Measurements from ENCODE around the gene MTERF1.

The MTERF1 gene

DNA sequence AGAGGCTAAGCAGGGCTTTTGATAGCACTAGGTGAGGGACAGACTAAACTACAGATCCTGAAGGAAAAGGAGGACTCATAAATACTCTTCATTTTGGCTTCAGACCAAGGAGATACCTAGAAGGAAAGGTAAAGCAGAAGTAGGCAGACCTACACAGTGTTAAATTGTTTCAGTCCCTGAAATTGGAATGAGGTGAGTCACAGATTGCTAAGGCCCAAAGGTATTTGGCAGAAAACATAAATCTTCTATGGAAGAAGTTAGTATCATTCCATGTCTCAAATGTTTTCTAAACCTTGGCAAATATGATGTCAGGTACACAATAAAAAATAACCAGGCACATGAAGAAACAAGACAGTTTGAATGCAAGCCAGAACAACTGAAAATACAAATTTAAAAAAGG, 30.0 kb downstream of the MTERF1 start:
- Histone ChIP-seq H3K4me3 (ENCODE audit: insufficient read depth in 1 of 2, low read depth in 1 of 2, low read length in 2 of 2) (no peak overlapping the region), H3K18ac (ENCODE audit: low read depth in 1 of 2, low read length in 2 of 2) (no peak overlapping the region), H3K27ac (ENCODE audit: low read length, poor library complexity, severe bottlenecking) (no peak overlapping the region), H2BK120ac (ENCODE audit: low read depth, low read length) (no peak overlapping the region), H3K14ac (ENCODE audit: low read length in 2 of 2) (no peak overlapping the region), H2AFZ (ENCODE audit: low read depth, low read length) (no peak overlapping the region), H4K91ac (ENCODE audit: low read length) (no peak overlapping the region), H3K36me3 (ENCODE audit: control insufficient read depth in 1 of 2, insufficient read depth in 2 of 2, low read depth in 1 of 2, low read length in 2 of 2) (peaks cover 0 to 3% of the 10 kb centered on the region in 2 experiments), H2AK5ac (ENCODE audit: low read length, severe bottlenecking) (no peak overlapping the region), H4K8ac (ENCODE audit: low read length) (no peak overlapping the region), H3K27me3 (ENCODE audit: control insufficient read depth in 1 of 2, insufficient read depth in 1 of 2, low read length in 2 of 2) (no peaks in the 10 kb centered on the region), H3K9ac (ENCODE audit: low read length) (no peak overlapping the region), H3K23ac (ENCODE audit: low read length in 2 of 2) (no peak overlapping the region), H2BK12ac (ENCODE audit: low read length in 2 of 2) (no peak overlapping the region), H2BK15ac (ENCODE audit: low read depth, poor library complexity, severe bottlenecking) (no peak overlapping the region), H3K4me2 (ENCODE audit: low read length, poor library complexity, severe bottlenecking) (no peak overlapping the region), H3K79me1 (replicated peaks; ENCODE audit: low read length, poor library complexity, severe bottlenecking) (peaks cover 13% of the 10 kb centered on the region), H3K9me3 (ENCODE audit: control insufficient read depth, low read length) (peaks cover 7% of the 10 kb centered on the region), H3K4ac (ENCODE audit: low read depth in 1 of 2, low read length in 2 of 2) (no peak overlapping the region), H3K4me1 (ENCODE audit: control insufficient read depth, insufficient read depth, low read depth, low read length) (no peaks in the 10 kb centered on the region), H2BK5ac (ENCODE audit: low read depth, low read length, poor library complexity, severe bottlenecking) (no peak overlapping the region)
- DNase-seq = no peak

DNA sequence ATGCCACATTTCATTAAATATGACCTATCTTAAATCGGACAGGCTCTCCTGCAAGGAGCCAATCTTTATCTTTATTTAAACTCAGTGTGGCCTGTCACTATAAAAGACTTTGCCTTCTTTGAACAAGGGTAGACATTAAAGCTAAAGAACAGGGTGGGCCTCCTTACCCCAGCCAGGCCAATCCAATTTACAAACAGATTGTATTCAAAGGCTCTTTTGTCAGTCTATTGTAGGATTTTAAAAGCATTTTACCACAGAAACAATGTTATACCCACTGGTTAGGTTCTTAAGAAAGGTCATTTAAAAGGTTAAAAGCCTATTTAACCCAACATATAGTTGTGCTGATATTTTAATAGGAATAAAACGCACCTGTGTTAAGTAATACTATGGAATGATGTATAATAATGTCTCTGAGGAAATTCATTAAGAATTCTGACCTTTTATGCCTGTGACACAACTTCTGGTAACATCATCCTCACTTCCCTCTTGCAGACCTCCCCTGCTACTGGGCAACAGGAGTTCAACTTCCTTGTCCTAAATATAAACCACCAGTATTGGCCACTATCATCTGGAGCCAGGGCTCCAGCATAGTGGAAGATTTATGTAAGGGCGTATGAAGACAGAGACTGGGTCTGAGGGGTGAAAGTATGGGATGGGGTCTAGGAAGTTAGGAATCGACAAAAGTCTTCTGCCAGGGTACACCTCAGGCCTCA, 32.5 kb downstream of the MTERF1 start:
- H3K23ac ChIP-seq (ENCODE audit: low read length in 2 of 2) = no peak overlapping the region
- no peak overlapping the region for H4K91ac ChIP-seq (ENCODE audit: low read length)
- H2BK15ac ChIP-seq (ENCODE audit: low read depth, poor library complexity, severe bottlenecking) = no peak overlapping the region
- H3K27ac ChIP-seq (ENCODE audit: low read length, poor library complexity, severe bottlenecking) = no peak overlapping the region
- H3K79me1 ChIP-seq (replicated peaks; ENCODE audit: low read length, poor library complexity, severe bottlenecking) = peaks cover 13% of the 10 kb centered on the region
- peaks cover 0 to 3% of the 10 kb centered on the region in 2 experiments for H3K36me3 ChIP-seq (ENCODE audit: control insufficient read depth in 1 of 2, insufficient read depth in 2 of 2, low read depth in 1 of 2, low read length in 2 of 2)
- no peak overlapping the region for H3K4me2 ChIP-seq (ENCODE audit: low read length, poor library complexity, severe bottlenecking)
- H3K9ac ChIP-seq (ENCODE audit: low read length) = no peak overlapping the region
- no peaks in the 10 kb centered on the region for H3K4me1 ChIP-seq (ENCODE audit: control insufficient read depth, insufficient read depth, low read depth, low read length)
- no peak overlapping the region for H3K4me3 ChIP-seq (ENCODE audit: insufficient read depth in 1 of 2, low read depth in 1 of 2, low read length in 2 of 2)
- H2BK12ac ChIP-seq (ENCODE audit: low read length in 2 of 2) = no peak overlapping the region
- H2BK120ac ChIP-seq (ENCODE audit: low read depth, low read length) = no peak overlapping the region
- no peak overlapping the region for H2AK5ac ChIP-seq (ENCODE audit: low read length, severe bottlenecking)
- no peak for DNase-seq
- 90% methylated on average over 3 of the region's 4 CpGs for WGBS
- no peak overlapping the region for H3K14ac ChIP-seq (ENCODE audit: low read length in 2 of 2)
- no peak overlapping the region for H2BK5ac ChIP-seq (ENCODE audit: low read depth, low read length, poor library complexity, severe bottlenecking)
- no peaks in the 10 kb centered on the region for H3K27me3 ChIP-seq (ENCODE audit: control insufficient read depth in 1 of 2, insufficient read depth in 1 of 2, low read length in 2 of 2)
- no peaks in the 10 kb centered on the region for H3K9me3 ChIP-seq (ENCODE audit: control insufficient read depth, low read length)
- H2AFZ ChIP-seq (ENCODE audit: low read depth, low read length) = no peak overlapping the region
- H3K4ac ChIP-seq (ENCODE audit: low read depth in 1 of 2, low read length in 2 of 2) = no peak overlapping the region
- no peak overlapping the region for H3K18ac ChIP-seq (ENCODE audit: low read depth in 1 of 2, low read length in 2 of 2)
- H4K8ac ChIP-seq (ENCODE audit: low read length) = no peak overlapping the region

DNA sequence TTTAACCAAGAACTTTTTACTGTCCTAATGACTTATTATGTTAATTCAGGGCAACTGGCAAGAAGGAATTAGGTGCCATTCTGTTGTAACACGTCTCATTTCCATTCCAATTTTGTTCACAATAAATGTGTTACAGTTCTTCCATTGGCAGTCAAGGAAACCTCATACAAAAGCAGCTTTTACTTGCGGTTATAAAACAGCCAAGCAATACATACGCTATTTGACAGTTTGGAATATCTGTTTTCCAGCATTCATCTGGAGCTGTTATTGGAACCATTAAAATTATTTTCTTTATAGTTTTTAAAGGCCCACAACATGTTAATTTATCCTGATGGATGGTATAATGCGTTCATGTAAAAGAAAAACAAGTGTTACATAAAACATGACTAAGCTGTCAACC, 33.3 kb downstream of the MTERF1 start:
- Histone ChIP-seq H2BK15ac (ENCODE audit: low read depth, poor library complexity, severe bottlenecking) (no peak overlapping the region), H3K4me2 (ENCODE audit: low read length, poor library complexity, severe bottlenecking) (no peak overlapping the region), H3K27me3 (ENCODE audit: control insufficient read depth in 1 of 2, insufficient read depth in 1 of 2, low read length in 2 of 2) (no peaks in the 10 kb centered on the region), H3K14ac (ENCODE audit: low read length in 2 of 2) (no peak overlapping the region), H3K4me1 (ENCODE audit: control insufficient read depth, insufficient read depth, low read depth, low read length) (no peaks in the 10 kb centered on the region), H2AK5ac (ENCODE audit: low read length, severe bottlenecking) (no peak overlapping the region), H4K91ac (ENCODE audit: low read length) (no peak overlapping the region), H3K36me3 (ENCODE audit: control insufficient read depth in 1 of 2, insufficient read depth in 2 of 2, low read depth in 1 of 2, low read length in 2 of 2) (peaks cover 0 to 3% of the 10 kb centered on the region in 2 experiments), H3K9ac (ENCODE audit: low read length) (no peak overlapping the region), H3K23ac (ENCODE audit: low read length in 2 of 2) (no peak overlapping the region), H3K4me3 (ENCODE audit: insufficient read depth in 1 of 2, low read depth in 1 of 2, low read length in 2 of 2) (no peak overlapping the region), H4K8ac (ENCODE audit: low read length) (no peak overlapping the region), H3K4ac (ENCODE audit: low read depth in 1 of 2, low read length in 2 of 2) (no peak overlapping the region), H3K18ac (ENCODE audit: low read depth in 1 of 2, low read length in 2 of 2) (no peak overlapping the region), H2BK120ac (ENCODE audit: low read depth, low read length) (no peak overlapping the region), H3K27ac (ENCODE audit: low read length, poor library complexity, severe bottlenecking) (no peak overlapping the region), H2BK5ac (ENCODE audit: low read depth, low read length, poor library complexity, severe bottlenecking) (no peak overlapping the region), H3K9me3 (ENCODE audit: control insufficient read depth, low read length) (no peaks in the 10 kb centered on the region), H2BK12ac (ENCODE audit: low read length in 2 of 2) (no peak overlapping the region), H2AFZ (ENCODE audit: low read depth, low read length) (no peak overlapping the region), H3K79me1 (replicated peaks; ENCODE audit: low read length, poor library complexity, severe bottlenecking) (peaks cover 8% of the 10 kb centered on the region)
- 93% methylated on average over 4 of the region's 4 CpGs for WGBS
- DNase-seq = no peak

DNA sequence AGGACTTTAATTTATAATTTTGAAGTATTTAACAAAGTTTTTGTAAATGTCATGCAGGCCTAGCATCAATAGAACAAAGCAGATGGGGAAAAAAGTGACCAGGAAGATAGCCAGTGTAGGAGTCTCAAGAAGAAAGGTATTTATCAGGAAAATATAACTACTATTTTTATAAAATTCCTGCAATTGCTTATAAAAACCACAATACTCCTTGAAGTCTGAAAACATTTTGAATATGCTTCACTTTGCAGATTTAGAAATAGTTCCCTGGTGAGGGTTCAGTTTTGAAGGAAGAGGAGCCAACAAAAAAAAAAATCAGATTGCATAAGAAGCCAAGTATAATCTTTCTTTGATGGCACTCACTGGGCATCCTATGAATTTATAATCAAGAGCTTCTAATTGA, 34.1 kb downstream of the MTERF1 start:
- Histone ChIP-seq H3K9me3 (ENCODE audit: control insufficient read depth, low read length) (peaks cover 1% of the 10 kb centered on the region), H3K4ac (ENCODE audit: low read depth in 1 of 2, low read length in 2 of 2) (no peak overlapping the region), H3K18ac (ENCODE audit: low read depth in 1 of 2, low read length in 2 of 2) (no peak overlapping the region), H3K9ac (ENCODE audit: low read length) (no peak overlapping the region), H3K27ac (ENCODE audit: low read length, poor library complexity, severe bottlenecking) (no peak overlapping the region), H2BK5ac (ENCODE audit: low read depth, low read length, poor library complexity, severe bottlenecking) (no peak overlapping the region), H3K4me3 (ENCODE audit: insufficient read depth in 1 of 2, low read depth in 1 of 2, low read length in 2 of 2) (no peak overlapping the region), H2BK120ac (ENCODE audit: low read depth, low read length) (no peak overlapping the region), H2BK12ac (ENCODE audit: low read length in 2 of 2) (no peak overlapping the region), H2AFZ (ENCODE audit: low read depth, low read length) (no peak overlapping the region), H3K27me3 (ENCODE audit: control insufficient read depth in 1 of 2, insufficient read depth in 1 of 2, low read length in 2 of 2) (no peaks in the 10 kb centered on the region), H3K23ac (ENCODE audit: low read length in 2 of 2) (no peak overlapping the region), H4K8ac (ENCODE audit: low read length) (no peak overlapping the region), H3K14ac (ENCODE audit: low read length in 2 of 2) (no peak overlapping the region), H2AK5ac (ENCODE audit: low read length, severe bottlenecking) (no peak overlapping the region), H2BK15ac (ENCODE audit: low read depth, poor library complexity, severe bottlenecking) (no peak overlapping the region), H3K79me1 (replicated peaks; ENCODE audit: low read length, poor library complexity, severe bottlenecking) (peaks cover under 1% of the 10 kb centered on the region), H4K91ac (ENCODE audit: low read length) (no peak overlapping the region), H3K4me2 (ENCODE audit: low read length, poor library complexity, severe bottlenecking) (no peak overlapping the region), H3K4me1 (ENCODE audit: control insufficient read depth, insufficient read depth, low read depth, low read length) (no peaks in the 10 kb centered on the region), H3K36me3 (ENCODE audit: control insufficient read depth in 1 of 2, insufficient read depth in 2 of 2, low read depth in 1 of 2, low read length in 2 of 2) (peaks cover 0 to 3% of the 10 kb centered on the region in 2 experiments)
- DNase-seq = no peak
